ENCODE measurements around the gene KIF1B. TPM values are rescaled to one million over a fixed set of nuclear protein-coding genes. Genes with fewer than 3 reads are reported as not detected.
A peak's percentile ranks its signal among the peaks of the same experiment; 100 is the strongest.

The KIF1B gene
- total RNA-seq, 1 experiment from 2014 or later: 57.7 TPM

- Mint-ChIP-seq H3K27me3 (ENCODE audit: low read depth) (no peaks in the 10 kb centered on the region), H3K4me1 (peaks cover 0 to 2% of the 10 kb centered on the region in 2 experiments; a peak in 2 of 4 replicates), H3K4me3 (no peak overlapping the region), H3K36me3 (ENCODE audit: insufficient read depth in 1 of 3, low read depth in 3 of 3) (peaks cover 0 to 6% (median 6%) of the 10 kb centered on the region in 3 experiments; a peak in 5 of 7 replicates), H3K27ac (peak overlapping the region in 1 of 3 experiments; percentile 25; a peak in 2 of 7 replicates), H3K9me3 (peaks cover 4 to 8% of the 10 kb centered on the region in 2 experiments; a peak in 4 of 5 replicates)
- Histone ChIP-seq H4K8ac (replicated peaks; ENCODE audit: insufficient read length, low read depth, low read length) (no peak overlapping the region), H4K5ac (ENCODE audit: insufficient read length, low read depth, low read length) (no peak overlapping the region), H2BK120ac (ENCODE audit: low read depth, low read length, poor library complexity, severe bottlenecking) (no peak overlapping the region), H2AK5ac (ENCODE audit: insufficient read length, low read length) (no peak overlapping the region), H3K14ac (ENCODE audit: insufficient read depth, low read length) (no peak overlapping the region), H3K4ac (ENCODE audit: low read depth, low read length) (no peak overlapping the region), H3K9me3 (ENCODE audit: control insufficient read depth, low read depth, low read length) (no peaks in the 10 kb centered on the region), H3K23me2 (ENCODE audit: insufficient read length, low read depth, low read length, poor library complexity, severe bottlenecking) (no peaks in the 10 kb centered on the region), H2BK5ac (ENCODE audit: insufficient read length, low read length) (no peak overlapping the region), H3K4me1 (ENCODE audit: insufficient read depth, low read length) (no peaks in the 10 kb centered on the region), H3K56ac (ENCODE audit: insufficient read length, low read depth, low read length) (no peak overlapping the region), H3T11ph (ENCODE audit: low read length) (no peak overlapping the region), H3K4me2 (ENCODE audit: insufficient read depth, insufficient read length, low read length) (no peak overlapping the region), H3K18ac (ENCODE audit: insufficient read length, low read depth, low read length) (no peak overlapping the region), H4K20me1 (ENCODE audit: control insufficient read depth, insufficient read depth, insufficient read length) (no peaks in the 10 kb centered on the region), H3K27ac (ENCODE audit: insufficient read length, low read depth, low read length) (no peak overlapping the region), H3K79me2 (ENCODE audit: insufficient read depth, low read length) (no peaks in the 10 kb centered on the region), H2BK12ac (ENCODE audit: insufficient read length, low read depth, low read length) (no peak overlapping the region), H3K9ac (ENCODE audit: extremely low read depth, insufficient read length, low read length) (no peak overlapping the region), H2AFZ (ENCODE audit: low read length) (no peak overlapping the region), H3K79me1 (ENCODE audit: insufficient read depth, low read depth, low read length, poor library complexity, severe bottlenecking) (no peaks in the 10 kb centered on the region), H4K91ac (ENCODE audit: insufficient read length, low read depth, low read length) (no peak overlapping the region), H3K27me3 (ENCODE audit: insufficient read depth, low read length) (no peaks in the 10 kb centered on the region), H2BK20ac (ENCODE audit: low read depth, low read length, poor library complexity, severe bottlenecking) (no peak overlapping the region), H2BK15ac (ENCODE audit: low read depth, low read length) (no peak overlapping the region), H3K23ac (ENCODE audit: insufficient read length, low read depth, low read length) (no peak overlapping the region)
- DNase-seq: no peak
- WGBS (ENCODE audit: extremely low coverage, insufficient read length, low lambda C conversion rate): no CpG with 5 or more reads among the region's 2 CpGs
- TF ChIP-seq CTCF (conservative IDR thresholded peaks at IDR 0.05): no peak
Measured at GRCh38 chr1:10185759-10186158, 24.6 kb upstream of the KIF1B start.
